ENCODE measurements around the gene CEP44.
"Not testable (repeated sequence)": the region's sequence is repeated elsewhere in the genome, so short reads cannot be mapped to it uniquely, and the experiment has no call there.

The CEP44 gene

DNA sequence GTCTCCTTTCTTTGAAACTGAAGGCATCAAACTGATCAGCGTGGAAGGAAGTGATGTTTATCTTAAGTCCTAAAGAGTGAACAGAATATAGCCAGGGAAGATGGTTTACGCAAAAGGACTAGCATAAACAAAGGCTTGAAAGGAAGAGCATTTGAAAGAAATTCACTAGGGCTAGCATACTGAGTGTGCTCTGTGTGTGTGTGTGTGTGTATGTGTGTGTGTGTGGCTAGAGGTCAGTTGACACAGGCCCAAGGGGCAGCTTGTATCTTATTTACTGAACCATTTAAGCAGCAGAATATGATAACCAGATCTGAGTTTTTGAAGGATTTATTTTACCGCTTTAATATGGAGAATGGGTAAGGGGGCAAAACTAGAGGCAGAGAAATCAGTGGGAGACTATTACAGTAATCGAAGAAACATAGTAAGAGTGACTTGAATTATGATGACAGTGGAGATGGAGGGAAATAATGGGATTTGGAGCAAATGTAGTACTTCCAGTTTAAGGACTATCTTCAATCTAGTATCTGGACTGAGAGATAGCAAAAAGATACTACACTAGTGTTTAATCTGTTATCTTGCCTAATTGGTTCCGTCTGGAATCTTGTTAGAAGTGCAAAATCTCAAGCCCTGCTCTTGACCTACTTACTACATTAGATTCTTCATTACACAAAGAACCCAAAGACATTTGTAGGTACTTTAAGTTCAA lies 36.9 kb downstream of the CEP44 start:
- Histone ChIP-seq H3K4me1 (ENCODE audit: insufficient read depth, low read length) (no peaks in the 10 kb centered on the region), H3K9me3 (ENCODE audit: control insufficient read depth, insufficient read depth, low read length) (no peaks in the 10 kb centered on the region), H3K9ac (ENCODE audit: low read depth, low read length) (no peak overlapping the region)

DNA sequence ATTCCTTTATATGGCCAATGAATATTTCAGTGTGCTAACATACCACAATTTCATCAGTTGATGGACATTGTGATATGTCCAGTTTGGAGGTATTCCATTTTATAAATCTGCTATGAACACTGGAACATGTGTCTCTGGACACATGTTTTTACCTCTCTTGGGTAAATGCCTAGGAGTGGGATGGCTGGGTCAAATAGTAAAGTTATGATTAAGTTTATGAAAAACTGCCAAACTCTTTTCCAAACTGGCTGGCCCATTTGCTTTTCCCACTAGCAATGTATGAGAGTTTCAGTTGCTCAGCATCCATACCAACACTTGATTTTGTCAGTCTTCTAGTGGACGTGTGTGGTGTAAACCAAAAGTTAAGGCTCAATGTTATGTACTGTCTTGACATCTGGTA lies 40.5 kb downstream of the CEP44 start:
- Histone ChIP-seq H3K4me1 (ENCODE audit: insufficient read depth, low read length) (no peaks in the 10 kb centered on the region), H3K9ac (ENCODE audit: low read depth, low read length) (no peak overlapping the region), H3K9me3 (ENCODE audit: control insufficient read depth, insufficient read depth, low read length) (no peaks in the 10 kb centered on the region), H3K36me3 (ENCODE audit: insufficient read depth, low read length) (no peaks in the 10 kb centered on the region)

More for the DNA sequence above, 36.9 kb downstream of the CEP44 start:
- no peaks in the 10 kb centered on the region for H3K36me3 ChIP-seq (ENCODE audit: insufficient read depth, low read length)

DNA sequence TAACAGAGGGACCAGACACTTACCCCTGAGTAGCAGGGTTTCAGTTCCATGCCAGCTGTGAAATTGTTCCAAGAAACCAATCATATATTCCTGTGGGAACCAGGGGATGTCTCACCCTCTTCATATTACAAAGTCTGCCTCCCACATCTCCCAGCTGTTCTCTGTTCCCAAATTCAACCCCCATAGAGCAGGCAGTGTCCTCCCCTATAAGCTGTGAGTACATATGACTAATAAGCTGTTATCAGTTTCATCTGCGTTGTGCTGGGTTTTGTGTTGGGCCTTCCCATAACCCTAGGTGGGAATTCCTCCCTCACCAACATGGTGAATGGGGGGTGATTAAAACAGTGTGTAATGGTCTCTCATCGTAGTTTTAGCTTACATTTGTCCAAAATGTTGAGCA lies 41.0 kb downstream of the CEP44 start:
- H3K9me3 ChIP-seq (ENCODE audit: control insufficient read depth, insufficient read depth, low read length), result no peaks in the 10 kb centered on the region
- H3K36me3 ChIP-seq (ENCODE audit: insufficient read depth, low read length), result no peaks in the 10 kb centered on the region
- H3K9ac ChIP-seq (ENCODE audit: low read depth, low read length), result no peak overlapping the region
- no peaks in the 10 kb centered on the region for H3K4me1 ChIP-seq (ENCODE audit: insufficient read depth, low read length)

DNA sequence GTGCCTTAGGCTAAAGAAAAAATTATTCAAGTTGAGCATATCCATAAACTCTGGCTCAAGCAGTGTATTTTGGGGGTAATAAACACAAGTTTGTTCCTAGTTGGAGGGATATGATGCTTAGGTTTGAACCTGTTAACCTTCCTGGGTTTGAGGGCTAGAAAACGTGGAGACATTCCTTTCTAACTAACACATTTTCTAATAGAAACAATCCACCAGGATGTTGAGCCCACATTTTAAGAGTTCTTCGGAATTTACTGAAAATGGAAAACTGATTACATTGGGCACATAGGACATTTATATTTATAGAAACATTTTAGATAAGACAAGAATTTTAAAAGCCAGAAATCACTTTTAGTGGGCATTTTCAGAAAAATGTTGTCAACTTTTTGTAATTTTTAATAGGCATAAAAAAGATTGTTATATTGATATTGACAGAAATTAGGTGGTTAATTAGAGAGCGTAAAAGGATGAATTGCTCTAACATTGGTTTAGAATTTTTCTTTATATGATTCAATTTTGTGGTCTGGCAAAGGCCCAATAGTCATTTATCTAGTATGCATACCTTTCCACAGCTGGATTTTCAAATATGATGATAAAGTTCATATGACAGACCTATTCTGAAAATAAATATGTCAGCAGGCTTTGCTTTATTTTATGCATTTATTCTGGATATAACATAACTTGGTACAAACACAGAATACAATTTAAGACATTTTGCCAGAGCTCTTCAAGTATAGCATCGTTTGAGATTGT lies 49.2 kb downstream of the CEP44 start:
- no peaks in the 10 kb centered on the region for H3K9me3 ChIP-seq (ENCODE audit: control insufficient read depth, insufficient read depth, low read length)
- peaks cover 9% of the 10 kb centered on the region; the same call in 1 of the 2 replicates for H3K4me1 ChIP-seq (ENCODE audit: insufficient read depth, low read length)
- H3K36me3 ChIP-seq (ENCODE audit: insufficient read depth, low read length), result no peaks in the 10 kb centered on the region
- no peak overlapping the region for H3K9ac ChIP-seq (ENCODE audit: low read depth, low read length)

DNA sequence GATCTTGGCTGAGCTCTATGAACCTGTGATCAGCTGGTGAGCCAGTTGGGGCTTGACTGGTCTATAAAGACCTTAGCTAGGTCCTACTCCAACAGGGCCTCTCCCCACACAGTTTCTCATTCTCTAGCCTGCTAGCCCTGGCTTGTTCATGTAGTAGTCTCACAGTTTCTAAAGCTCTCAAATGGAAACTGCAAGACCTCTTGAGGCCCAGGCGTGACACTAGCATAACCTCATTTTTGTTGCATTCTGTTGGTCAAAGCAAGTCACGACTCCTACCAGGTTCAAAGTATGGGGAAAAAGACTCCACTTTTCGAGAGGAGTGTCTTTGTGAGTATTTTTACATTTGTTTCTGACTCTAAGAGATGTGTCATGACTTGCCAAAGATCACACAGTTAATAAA lies 50.9 kb downstream of the CEP44 start:
- no peak overlapping the region for H3K9ac ChIP-seq (ENCODE audit: low read depth, low read length)
- peaks cover 9% of the 10 kb centered on the region; the same call in 1 of the 2 replicates for H3K4me1 ChIP-seq (ENCODE audit: insufficient read depth, low read length)
- no peaks in the 10 kb centered on the region for H3K9me3 ChIP-seq (ENCODE audit: control insufficient read depth, insufficient read depth, low read length)
- H3K36me3 ChIP-seq (ENCODE audit: insufficient read depth, low read length), result no peaks in the 10 kb centered on the region

DNA sequence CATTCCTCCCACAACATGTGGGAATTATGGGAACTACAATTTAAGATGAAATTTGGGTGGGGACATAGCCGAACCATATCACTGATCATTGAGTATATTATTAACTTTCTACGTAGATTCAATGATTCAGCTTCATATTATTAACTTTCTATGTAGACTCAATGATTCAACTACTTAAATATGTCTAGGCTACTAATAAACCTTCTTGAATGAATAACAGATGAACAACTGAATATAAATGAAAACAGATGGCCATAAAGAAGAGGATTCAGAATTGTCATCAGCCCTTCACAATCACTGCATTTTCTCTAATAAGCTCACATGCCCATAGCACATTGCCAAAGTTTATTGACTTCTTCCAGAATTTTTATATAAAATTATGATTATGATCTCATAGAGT lies 57.0 kb downstream of the CEP44 start:
- H3K9me3 ChIP-seq (ENCODE audit: control insufficient read depth, insufficient read depth, low read length), result no peaks in the 10 kb centered on the region
- no peak overlapping the region for H3K9ac ChIP-seq (ENCODE audit: low read depth, low read length)
- no peaks in the 10 kb centered on the region for H3K4me1 ChIP-seq (ENCODE audit: insufficient read depth, low read length)
- no peaks in the 10 kb centered on the region for H3K36me3 ChIP-seq (ENCODE audit: insufficient read depth, low read length)

DNA sequence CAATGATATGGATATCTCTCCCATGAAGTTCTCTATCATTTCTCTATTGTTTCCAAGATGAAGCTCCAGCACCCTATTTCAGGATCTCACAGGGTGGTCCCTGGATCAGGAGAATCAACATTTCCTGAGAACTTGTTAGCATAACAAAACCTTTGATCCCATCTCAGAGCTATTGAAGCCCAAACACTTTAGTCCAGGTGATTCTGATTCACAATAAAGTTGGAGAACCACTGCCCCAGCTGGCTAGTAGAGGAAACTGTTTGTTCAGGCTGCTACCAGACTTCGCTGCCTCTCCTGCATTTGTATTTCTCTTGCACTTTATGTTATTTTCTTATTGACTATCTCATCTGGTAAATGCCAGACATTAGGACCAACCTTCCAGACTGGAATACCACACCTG lies 65.4 kb downstream of the CEP44 start:
- no peaks in the 10 kb centered on the region for H3K9me3 ChIP-seq (ENCODE audit: control insufficient read depth, insufficient read depth, low read length)

DNA sequence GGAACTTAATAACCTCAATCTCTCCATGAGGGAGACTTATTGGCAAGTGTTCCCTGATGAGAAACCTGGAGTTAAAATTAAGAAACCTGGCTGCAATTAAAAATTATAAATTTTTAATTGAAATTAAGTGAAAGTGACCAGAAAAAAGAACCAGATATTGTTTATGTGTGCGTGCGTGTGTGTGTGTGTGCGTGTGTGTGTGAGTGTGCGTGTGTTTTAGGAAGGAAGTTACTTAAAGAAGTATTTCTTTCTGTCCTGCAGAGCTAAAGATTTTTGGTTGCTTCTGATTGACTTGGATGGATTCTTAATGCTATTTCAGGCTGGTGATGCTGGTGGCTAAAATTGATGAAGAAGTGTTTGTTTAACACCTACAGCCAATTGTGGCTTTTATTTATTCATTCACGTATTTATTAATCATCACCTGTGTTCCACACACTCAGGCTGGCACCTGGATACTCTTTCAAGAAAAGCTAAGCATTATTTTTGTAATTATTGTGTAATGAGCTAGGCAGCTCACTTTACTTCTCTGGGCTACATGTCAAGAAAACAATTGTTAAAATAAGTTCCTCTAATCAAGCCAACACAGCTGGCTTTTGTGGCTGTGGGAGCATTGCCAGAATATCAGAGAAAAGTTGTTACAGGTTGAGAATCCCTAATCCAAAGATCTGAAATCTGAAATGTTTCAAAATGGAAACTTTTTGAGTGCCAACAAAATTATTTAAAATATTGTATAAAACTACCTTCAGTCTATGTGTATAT lies 68.5 kb downstream of the CEP44 start:
- no peaks in the 10 kb centered on the region for H3K4me1 ChIP-seq (ENCODE audit: insufficient read depth, low read length)
- H3K9ac ChIP-seq (ENCODE audit: low read depth, low read length), result no peak overlapping the region
- no peaks in the 10 kb centered on the region for H3K9me3 ChIP-seq (ENCODE audit: control insufficient read depth, insufficient read depth, low read length)

More for the DNA sequence above, 65.4 kb downstream of the CEP44 start:
- Histone ChIP-seq H3K4me1 (ENCODE audit: insufficient read depth, low read length) (no peaks in the 10 kb centered on the region), H3K36me3 (ENCODE audit: insufficient read depth, low read length) (no peaks in the 10 kb centered on the region), H3K9ac (ENCODE audit: low read depth, low read length) (no peak overlapping the region)

DNA sequence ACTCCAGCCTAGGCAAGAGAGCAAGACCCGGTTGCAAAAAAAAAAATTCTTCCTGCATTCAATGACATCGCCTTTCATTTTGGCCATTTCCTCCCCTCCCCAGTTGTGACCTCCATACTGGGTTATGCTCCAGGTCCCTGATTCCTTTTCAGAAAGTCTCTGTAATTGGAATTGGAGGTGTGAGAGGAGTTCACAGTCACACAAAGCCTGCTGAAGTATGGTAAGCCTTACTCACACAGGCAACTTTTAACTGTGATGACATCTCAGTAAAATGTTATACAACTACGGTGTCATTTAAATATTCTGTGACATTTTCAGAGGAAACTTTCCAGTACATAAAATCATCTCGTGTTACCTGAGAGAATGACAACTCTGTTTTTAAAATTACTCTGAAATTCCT lies 73.6 kb downstream of the CEP44 start:
- Histone ChIP-seq H3K9me3 (ENCODE audit: control insufficient read depth, insufficient read depth, low read length) (peaks cover 6% of the 10 kb centered on the region), H3K9ac (ENCODE audit: low read depth, low read length) (no peak overlapping the region), H3K36me3 (ENCODE audit: insufficient read depth, low read length) (no peaks in the 10 kb centered on the region), H3K4me1 (ENCODE audit: insufficient read depth, low read length) (no peaks in the 10 kb centered on the region)

More for the DNA sequence above, 68.5 kb downstream of the CEP44 start:
- no peaks in the 10 kb centered on the region for H3K36me3 ChIP-seq (ENCODE audit: insufficient read depth, low read length)

DNA sequence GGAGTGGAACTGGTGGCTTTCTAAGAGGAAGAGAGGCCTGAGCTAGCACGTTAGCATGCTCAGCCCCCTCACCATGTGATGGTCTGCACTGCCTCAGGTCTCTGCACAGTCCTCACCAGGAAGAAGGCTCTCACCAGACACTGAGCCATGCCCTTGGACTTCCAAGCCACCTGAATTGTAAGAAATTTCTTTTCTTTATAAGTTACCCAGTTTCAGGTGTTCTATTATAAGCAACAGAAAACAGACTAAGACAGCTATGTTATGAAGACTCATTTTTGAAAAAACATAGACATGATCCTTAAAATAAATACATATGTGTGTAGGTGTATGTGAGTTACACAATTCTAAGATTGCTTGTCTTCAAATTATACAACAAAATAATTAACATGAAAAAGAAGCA lies 74.7 kb downstream of the CEP44 start:
- H3K4me1 ChIP-seq (ENCODE audit: insufficient read depth, low read length), result no peaks in the 10 kb centered on the region
- no peaks in the 10 kb centered on the region for H3K36me3 ChIP-seq (ENCODE audit: insufficient read depth, low read length)
- H3K9me3 ChIP-seq (ENCODE audit: control insufficient read depth, insufficient read depth, low read length), result peaks cover 6% of the 10 kb centered on the region
- no peak overlapping the region for H3K9ac ChIP-seq (ENCODE audit: low read depth, low read length)

DNA sequence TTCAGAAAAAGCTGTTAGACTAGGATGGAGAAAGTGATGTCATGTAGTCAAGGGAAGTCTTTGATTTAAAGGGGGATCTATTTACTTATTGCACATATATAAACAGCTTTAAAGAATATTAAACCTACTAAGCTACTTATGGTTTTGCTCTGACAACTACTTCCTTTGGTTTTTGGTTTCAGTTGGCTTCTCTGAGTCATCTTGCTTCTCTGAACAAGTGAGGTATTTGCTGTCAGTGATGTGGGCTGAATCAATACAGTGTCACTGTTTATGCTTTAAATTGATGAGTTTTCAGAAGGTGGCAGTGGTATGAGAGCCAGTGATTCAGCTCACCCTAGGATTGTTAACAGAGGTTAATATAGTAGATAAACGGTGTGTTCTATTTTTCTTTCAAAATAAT lies 75.1 kb downstream of the CEP44 start:
- no peaks in the 10 kb centered on the region for H3K36me3 ChIP-seq (ENCODE audit: insufficient read depth, low read length)
- no peaks in the 10 kb centered on the region for H3K4me1 ChIP-seq (ENCODE audit: insufficient read depth, low read length)
- no peak overlapping the region for H3K9ac ChIP-seq (ENCODE audit: low read depth, low read length)
- H3K9me3 ChIP-seq (ENCODE audit: control insufficient read depth, insufficient read depth, low read length), result peaks cover 10% of the 10 kb centered on the region

DNA sequence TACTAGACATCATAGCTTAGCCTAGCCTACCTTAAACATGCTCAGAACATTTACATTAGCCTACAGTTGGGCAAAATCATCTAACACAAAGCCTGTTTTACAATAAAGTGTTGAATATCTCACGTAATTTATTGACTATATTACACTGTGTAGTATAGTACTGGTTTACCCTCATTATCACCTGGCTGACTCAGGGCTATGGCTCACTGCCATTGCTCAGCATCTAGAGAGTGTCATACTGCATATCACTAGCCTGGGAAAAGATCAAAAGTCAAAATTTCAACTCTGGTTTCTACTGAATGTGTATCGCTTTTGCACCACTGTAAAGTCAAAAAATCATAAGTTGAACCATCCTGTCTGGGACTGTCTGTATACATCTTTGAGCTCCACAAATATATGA lies 78.6 kb downstream of the CEP44 start:
- Histone ChIP-seq H3K36me3 (ENCODE audit: insufficient read depth, low read length) (no peaks in the 10 kb centered on the region), H3K9me3 (ENCODE audit: control insufficient read depth, insufficient read depth, low read length) (peaks cover 18% of the 10 kb centered on the region), H3K9ac (ENCODE audit: low read depth, low read length) (no peak overlapping the region), H3K4me1 (ENCODE audit: insufficient read depth, low read length) (no peaks in the 10 kb centered on the region; the same call in 1 of the 2 replicates)

DNA sequence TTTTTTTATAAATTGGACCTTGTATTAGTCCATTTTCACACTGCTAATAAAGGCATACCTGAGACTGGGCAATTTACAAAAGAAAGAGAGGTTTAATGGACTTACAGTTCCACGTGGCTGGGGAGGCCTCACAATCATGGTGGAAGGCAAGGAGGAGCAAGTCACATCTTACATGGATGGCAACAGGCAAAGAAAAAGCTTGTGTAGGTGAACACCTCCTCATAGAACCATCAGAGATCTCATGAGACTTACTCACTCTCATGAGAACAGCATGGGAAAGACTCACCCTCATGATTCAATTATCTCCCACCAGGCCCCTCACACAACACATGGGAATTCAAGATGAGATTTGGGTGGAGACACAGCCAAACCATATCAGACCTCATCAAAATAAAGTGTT lies 80.1 kb downstream of the CEP44 start:
- peaks cover 26% of the 10 kb centered on the region for H3K9me3 ChIP-seq (ENCODE audit: control insufficient read depth, insufficient read depth, low read length)
- H3K4me1 ChIP-seq (ENCODE audit: insufficient read depth, low read length); H3K9ac ChIP-seq (ENCODE audit: low read depth, low read length); H3K36me3 ChIP-seq (ENCODE audit: insufficient read depth, low read length): not testable (repeated sequence)

DNA sequence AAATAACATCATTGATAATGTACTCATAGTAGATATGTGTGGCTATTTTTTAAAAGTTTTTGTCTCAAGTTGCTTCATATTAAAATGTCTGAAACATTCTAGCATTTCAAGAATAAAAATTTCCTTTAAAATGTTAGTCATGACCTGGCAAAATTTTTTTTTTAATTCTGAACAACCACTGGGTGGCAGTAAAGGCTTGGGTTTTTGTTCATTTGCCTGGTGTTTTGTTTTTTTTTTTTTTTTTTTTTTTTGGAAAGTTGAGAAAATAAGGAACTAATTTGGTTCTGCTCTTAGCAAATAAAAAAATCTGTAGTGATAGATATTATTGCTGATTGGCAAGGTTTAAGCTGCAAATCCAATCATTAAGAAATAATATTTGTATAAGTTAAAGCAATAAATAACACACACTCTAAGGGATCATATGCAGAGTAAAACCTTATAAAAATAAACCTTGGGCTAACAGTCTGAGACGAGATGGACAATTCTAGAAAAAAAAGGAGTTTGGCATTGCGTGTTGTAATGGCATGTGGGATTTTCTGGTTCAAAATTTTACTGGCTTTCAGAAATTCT lies 81.4 kb downstream of the CEP44 start:
- no peaks in the 10 kb centered on the region for H3K36me3 ChIP-seq (ENCODE audit: insufficient read depth, low read length)
- H3K9me3 ChIP-seq (ENCODE audit: control insufficient read depth, insufficient read depth, low read length), result peaks cover 20% of the 10 kb centered on the region
- H3K9ac ChIP-seq (ENCODE audit: low read depth, low read length), result no peak overlapping the region
- H3K4me1 ChIP-seq (ENCODE audit: insufficient read depth, low read length), result no peaks in the 10 kb centered on the region; the same call in 1 of the 2 replicates

Data from ES-I3 (cell line).